HepG2 (cell line): Measurements from ENCODE around the gene CAPS. TPM values are rescaled to one million over a fixed set of nuclear protein-coding genes. Genes with fewer than 3 reads are reported as not detected.
A peak's percentile ranks its signal among the peaks of the same experiment; 100 is the strongest.

ENCODE experiments used
- BORCS8-MEF2B ChIP-seq: sonication (generic); formaldehyde crosslinking; IDR thresholded peaks from 2 replicates; pipeline ENCODE4 v1.8.0; 2022; ENCODE audit warnings: mild to moderate bottlenecking, missing genetic modification reagents
- HBP1 ChIP-seq: IDR thresholded peaks from 2 replicates; pipeline ENCODE4 v1.6.1; 2016; ENCODE audit warnings: low read depth, control low read depth
- HOXA3 ChIP-seq: sonication (generic); formaldehyde crosslinking; IDR thresholded peaks from 2 replicates; pipeline ENCODE4 v1.5.0; 2020; ENCODE audit warnings: missing genetic modification reagents
- KDM4B ChIP-seq: sonication (generic); formaldehyde crosslinking; IDR thresholded peaks from 2 replicates; pipeline ENCODE4 v1.4.0; 2020; ENCODE audit warnings: missing genetic modification reagents
- KLF11 ChIP-seq: IDR thresholded peaks from 2 replicates; pipeline ENCODE4 v1.6.1; 2016; ENCODE audit warnings: missing compliant biosample characterization
- KLF16 ChIP-seq, 2 experiments: sonication (generic) in 1 of 2; formaldehyde crosslinking in 1 of 2; IDR thresholded peaks; 2 replicates each; pipeline versions ENCODE4 v1.6.1 to v1.8.0; 2016 to 2023; ENCODE audit warnings: missing genetic modification reagents in 2 of 2, missing compliant biosample characterization in 1 of 2
- MEF2D ChIP-seq: sonication (generic); formaldehyde crosslinking; IDR thresholded peaks from 2 replicates; pipeline ENCODE4 v1.5.1; 2020; ENCODE audit warnings: mild to moderate bottlenecking, missing genetic modification reagents
- NR2C2 ChIP-seq: sonication (generic); formaldehyde crosslinking; IDR thresholded peaks from 2 replicates; pipeline ENCODE4 v1.4.0; 2020; ENCODE audit warnings: missing genetic modification reagents, mild to moderate bottlenecking, moderate library complexity, borderline replicate concordance
- NR2F2 ChIP-seq: IDR thresholded peaks from 2 replicates; pipeline ENCODE4 v1.6.1; 2012; ENCODE audit warnings: low read depth, inconsistent platforms, borderline replicate concordance
- SETDB1 ChIP-seq: sonication (generic); formaldehyde crosslinking; IDR thresholded peaks from 2 replicates; pipeline ENCODE4 v1.5.1; 2020; ENCODE audit warnings: missing genetic modification reagents, mild to moderate bottlenecking, borderline replicate concordance
- ZBTB20 ChIP-seq: sonication (generic); formaldehyde crosslinking; IDR thresholded peaks from 2 replicates; pipeline ENCODE4 v1.8.1; 2023; ENCODE audit warnings: missing genetic modification reagents, low read depth, mild to moderate bottlenecking, borderline replicate concordance
- ZBTB33 ChIP-seq: sonication (generic); formaldehyde crosslinking; IDR thresholded peaks from 2 replicates; pipeline ENCODE4 v1.4.0; 2020; ENCODE audit warnings: missing genetic modification reagents
- ZNF512 ChIP-seq: sonication (generic); formaldehyde crosslinking; IDR thresholded peaks from 2 replicates; pipeline ENCODE4 v1.4.0; 2020; ENCODE audit warnings: mild to moderate bottlenecking, missing genetic modification reagents
- polyA plus RNA-seq, 8 experiments: library from polyadenylated mRNA; depleted of rRNA in 3 of 8; stranded (reverse) in 7 of 8; unstranded in 1 of 8; fragments of >200 nt; fragmentation: Illumina TruSeq in 4 of 8; extraction: Trizol in 4 of 8; gene quantifications; 2 replicates each; pipeline versions ENCODE4 v1.2.1 to v1.2.3, GENCODE V29; 2011 to 2016; ENCODE audit warnings: low read depth in 4 of 8, missing spikeins in 1 of 8, mixed read lengths in 1 of 8; ENCODE audit not compliant: insufficient read depth in 1 of 8
- total RNA-seq, 5 experiments: library from RNA; depleted of rRNA; stranded (reverse); fragments of >200 nt; fragmentation: Illumina TruSeq; extraction: Trizol; gene quantifications; 2 replicates each; pipeline ENCODE4 v1.2.3, GENCODE V29; 2016; ENCODE audit warnings: low read depth in 1 of 5

Gene CAPS
- total and polyA plus RNA-seq, 2 of the 13 experiments (the other 11 are each of a cell fraction or from before 2014, with no cell fraction given): 3.1 TPM

- TF ChIP-seq ZBTB33 (CRISPR knock-in tag) (peak; percentile 84), MEF2D (CRISPR knock-in tag) (no peak), ZNF512 (CRISPR knock-in tag) (no peak), KDM4B (CRISPR knock-in tag) (no peak), HBP1 (CRISPR knock-in tag) (peak; percentile 42; the same call in 1 of the 2 replicates), NR2C2 (CRISPR knock-in tag) (0 out of 2 replicates have a peak, but pooled peaks have one; percentile 18), NR2F2 (no peak), SETDB1 (CRISPR knock-in tag) (no peak), KLF11 (CRISPR knock-in tag) (no peak), ZBTB20 (0 out of 2 replicates have a peak, but pooled peaks have one; percentile 18), BORCS8-MEF2B (CRISPR knock-in tag) (no peak), HOXA3 (CRISPR knock-in tag) (no peak; the same call in 1 of the 2 replicates), KLF16 (CRISPR knock-in tag; IDR thresholded peaks at IDR 0.05) (no peak)
Measured at GRCh38 chr19:5960005-5961001, 46.2 kb downstream of the CAPS start (continued).
